HuH-7 (cell line): ENCODE data around the gene ACSL5.

Source experiments
- DNase-seq: peaks from one replicate; pipeline ENCODE4 v3.0.0; 2011; ENCODE audit warnings: low spot score

Gene ACSL5

DNA sequence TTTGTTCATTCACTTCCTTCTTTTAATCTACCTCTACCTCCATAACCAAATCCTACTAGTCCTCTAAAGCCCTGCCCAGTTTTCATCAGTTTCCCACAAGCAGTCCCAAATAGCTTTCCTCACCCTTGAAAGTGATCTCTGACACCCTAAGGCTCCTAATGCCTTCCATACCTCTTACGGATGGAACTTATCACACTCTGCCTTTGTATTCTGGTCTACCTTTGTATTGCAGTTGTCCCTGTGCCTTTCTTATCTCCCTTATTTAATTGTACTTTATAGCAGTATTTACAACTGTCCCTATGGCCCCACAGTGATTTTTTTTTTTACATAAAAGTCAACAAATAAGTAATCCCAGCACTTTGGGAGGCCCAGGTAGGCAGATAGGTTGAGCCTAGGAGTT is 33.8 kb downstream of the ACSL5 start:
- no peak for DNase-seq

DNA sequence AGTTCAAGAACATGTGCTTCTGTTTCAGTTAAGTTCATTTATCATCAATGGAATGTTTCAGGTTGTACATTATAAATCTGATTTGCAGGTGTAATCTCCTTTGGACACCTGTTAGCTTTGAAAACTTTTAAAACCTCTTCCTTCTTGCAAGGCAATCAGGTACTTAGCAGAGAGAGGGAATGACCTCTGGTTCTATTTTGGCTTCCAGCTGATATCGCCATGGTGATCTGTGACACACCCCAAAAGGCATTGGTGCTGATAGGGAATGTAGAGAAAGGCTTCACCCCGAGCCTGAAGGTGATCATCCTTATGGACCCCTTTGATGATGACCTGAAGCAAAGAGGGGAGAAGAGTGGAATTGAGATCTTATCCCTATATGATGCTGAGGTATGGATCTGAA is 35.4 kb downstream of the ACSL5 start:
- no peak for DNase-seq

DNA sequence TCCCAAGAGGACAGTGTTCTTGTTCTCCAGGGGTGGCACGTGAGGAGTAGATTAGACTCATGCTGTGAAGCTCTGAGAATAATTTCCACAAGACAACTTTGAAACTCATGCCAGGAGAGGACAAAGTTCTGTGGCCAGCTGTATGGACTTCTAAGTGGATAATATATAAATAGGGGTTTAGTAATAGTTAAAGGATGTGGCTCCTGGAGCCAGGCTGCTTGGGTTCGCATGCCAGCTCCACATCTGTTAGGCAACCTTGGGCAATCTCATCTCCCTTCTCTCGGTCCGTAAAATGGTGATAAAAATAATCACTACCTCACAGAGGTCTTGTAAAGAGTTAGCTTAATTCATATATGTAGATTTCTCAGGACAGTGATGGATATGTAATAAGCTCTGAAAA is 35.8 kb downstream of the ACSL5 start:
- no peak for DNase-seq

DNA sequence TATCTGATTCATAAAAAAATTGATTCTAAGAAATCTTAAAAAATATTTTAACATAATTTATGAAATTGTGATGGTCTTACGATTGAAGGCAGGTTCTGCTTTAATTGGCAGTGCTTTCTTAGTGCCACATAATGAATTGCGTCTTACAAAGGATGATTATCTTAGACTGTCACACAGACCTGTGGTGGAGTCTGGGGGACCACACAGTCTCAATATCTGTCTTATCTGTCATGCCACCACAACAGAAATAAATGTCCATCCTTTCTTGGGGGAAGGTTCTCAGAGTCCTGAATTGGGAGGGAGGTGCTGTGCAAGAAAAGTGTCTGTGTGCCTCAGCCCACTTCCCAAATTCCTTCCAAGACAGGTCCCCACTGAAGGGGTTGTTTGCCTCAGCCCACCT is 38.8 kb downstream of the ACSL5 start:
- no peak for DNase-seq

DNA sequence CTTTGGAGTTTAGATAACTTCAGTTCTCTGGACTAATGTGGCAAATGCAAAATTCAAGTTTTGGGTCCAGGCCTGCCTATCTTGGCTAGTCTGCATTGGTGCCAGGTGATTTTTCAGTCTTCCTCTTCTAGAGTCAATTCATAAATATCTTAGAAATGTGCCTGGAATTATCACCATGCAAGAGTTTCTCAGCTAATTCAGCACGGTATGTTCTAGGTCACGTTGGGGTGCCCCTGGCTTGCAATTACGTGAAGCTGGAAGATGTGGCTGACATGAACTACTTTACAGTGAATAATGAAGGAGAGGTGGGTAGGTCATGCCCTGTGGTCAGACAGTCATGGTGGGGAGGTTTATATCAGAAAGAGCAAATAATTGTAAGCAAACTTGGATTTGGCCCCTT is 47.8 kb downstream of the ACSL5 start:
- DNase-seq = no peak

DNA sequence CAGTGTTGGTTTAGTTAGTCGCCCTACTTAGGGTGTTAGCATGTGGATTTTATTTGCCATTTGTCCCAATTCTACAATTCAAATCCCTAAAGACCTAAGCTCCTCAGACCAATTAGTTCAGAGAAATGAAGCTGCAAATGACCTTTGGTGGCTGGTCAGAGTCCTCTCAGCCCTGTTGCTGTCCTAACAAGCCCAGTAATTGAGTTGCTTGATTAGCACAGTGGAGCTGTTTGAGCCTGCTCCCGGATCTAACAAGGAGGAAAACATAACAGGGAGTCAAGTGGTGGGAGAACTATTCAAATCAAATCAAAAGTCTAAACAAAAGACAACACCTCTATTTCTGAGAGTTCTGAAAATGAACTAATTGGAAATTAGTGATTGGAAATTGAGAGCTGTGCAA is 50.7 kb downstream of the ACSL5 start:
- DNase-seq = no peak

DNA sequence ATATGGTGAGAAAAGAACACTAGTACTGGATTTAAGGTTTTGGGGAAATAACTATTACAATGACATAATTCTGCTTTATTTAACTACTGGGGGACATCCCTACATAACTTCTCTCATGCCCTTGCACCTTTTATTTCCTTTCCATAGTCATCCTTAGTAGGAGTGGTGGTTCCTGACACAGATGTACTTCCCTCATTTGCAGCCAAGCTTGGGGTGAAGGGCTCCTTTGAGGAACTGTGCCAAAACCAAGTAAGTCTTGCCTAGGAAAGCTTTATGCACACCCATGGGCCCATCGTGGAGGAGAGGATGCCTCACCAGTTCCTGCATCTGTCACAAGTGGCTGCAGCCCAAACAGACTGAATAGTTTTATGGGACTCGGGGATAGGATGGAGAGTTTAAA is 52.2 kb downstream of the ACSL5 start:
- no peak for DNase-seq

DNA sequence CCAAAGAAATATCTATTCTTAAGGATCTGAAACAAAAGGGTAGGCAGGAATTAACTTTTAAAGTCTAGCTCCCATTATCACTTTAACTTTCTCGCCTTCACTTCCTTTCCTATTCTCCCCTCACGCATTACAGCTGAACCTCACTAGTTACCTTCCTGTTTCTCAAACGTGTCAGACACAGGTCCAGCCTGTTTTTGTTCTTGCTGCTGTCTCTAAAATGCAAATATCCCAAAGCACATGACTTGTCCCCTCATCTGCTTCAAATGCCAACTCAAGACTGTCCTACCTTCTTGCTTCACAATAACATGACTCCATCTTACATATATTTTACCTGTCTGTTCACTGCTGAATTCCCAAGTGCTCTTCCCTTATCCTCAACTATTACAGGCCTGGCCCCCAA is 55.2 kb downstream of the ACSL5 start:
- no peak for DNase-seq

DNA sequence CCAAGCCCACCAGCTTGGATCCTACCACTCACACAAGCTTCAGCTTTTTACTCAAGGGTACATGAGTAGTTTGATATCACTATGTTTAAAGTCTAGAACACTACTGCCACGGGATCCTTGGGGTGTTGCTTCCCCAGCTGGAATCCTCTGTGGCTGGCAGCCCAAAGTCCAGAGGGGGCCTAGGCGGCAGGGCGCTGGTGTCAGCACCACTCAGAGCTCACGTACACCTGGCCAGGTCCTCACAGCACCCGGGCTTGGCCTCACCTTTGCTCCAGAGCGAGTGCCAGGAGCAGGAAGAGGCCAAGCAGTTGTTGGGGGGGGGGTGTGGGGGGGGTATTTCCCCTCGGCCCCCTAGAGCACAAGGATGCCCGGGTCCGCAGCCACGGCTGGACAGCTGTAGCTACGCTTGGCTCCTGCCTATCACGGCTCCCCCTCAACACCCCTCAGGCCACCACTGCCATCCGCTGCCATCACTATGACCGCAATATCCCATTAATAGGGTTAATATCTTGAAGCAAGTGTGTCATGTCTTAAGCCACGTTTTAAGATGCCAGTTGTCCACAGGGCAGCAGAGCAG is 55.8 kb downstream of the ACSL5 start:
- DNase-seq = no peak

DNA sequence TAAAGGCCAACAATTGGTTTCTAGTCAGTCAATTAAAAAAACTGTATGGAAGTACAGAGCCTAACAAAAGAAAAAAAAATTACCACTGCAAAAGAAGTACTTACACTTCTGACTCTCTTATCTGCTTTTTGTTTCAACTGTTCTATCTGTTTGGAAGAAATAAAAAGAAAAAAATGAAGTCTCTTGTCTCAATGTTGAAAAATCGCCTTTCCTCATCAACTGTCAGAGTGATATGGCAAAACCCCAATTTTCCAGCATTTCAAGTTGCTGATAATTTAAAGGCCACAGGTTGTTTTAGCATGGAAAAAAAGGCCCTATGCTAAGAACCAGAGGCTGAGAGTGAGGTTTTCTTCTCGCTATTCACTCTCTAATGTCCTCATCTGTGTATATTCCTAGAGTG is 59.2 kb downstream of the ACSL5 start:
- DNase-seq = no peak

DNA sequence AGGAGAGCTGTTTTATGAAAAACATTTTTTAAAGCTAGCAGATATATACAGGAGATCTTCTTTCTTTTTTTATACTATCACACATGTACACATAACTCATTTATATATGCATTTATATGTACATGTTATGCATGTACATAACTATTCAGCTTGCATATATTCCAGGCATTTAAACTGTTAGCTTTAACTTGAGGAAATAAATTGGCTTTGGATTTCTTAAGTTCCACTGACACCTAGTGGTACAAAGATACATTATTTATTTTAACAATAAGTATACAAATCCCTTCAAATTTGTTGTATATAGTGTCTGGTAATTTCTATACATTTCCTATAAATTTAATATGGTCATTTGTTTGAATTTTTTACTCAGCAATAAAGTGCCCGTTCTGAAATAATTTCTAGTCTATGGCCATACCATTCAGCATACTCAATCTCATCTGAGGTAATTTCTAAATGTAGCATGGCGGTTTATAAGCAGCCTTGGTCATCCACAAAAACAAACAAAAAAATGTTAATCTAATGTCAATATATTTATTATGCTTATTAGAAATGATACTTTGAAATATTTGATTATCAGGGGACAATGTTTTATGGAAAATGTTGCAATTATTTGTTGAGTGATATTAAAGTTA is 61.2 kb downstream of the ACSL5 start:
- DNase-seq = peak; percentile 23

DNA sequence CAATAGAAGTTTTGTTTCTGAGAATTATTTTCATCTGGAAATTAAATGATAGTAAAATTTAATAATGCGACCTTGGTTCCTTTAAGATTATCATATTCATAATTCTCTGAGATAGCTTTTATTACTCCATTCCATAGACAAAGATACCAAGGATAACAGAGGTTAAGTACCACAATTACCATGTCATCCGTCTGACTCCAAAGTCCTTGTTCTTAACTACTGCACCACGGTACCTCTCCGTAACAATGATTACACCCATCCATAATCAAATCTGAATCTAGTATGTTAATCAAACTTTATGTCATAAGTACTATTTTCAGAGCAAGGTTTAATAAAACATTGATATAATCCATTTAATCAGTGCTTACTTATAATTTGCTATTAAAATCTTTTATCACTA is 64.4 kb downstream of the ACSL5 start:
- DNase-seq = no peak

DNA sequence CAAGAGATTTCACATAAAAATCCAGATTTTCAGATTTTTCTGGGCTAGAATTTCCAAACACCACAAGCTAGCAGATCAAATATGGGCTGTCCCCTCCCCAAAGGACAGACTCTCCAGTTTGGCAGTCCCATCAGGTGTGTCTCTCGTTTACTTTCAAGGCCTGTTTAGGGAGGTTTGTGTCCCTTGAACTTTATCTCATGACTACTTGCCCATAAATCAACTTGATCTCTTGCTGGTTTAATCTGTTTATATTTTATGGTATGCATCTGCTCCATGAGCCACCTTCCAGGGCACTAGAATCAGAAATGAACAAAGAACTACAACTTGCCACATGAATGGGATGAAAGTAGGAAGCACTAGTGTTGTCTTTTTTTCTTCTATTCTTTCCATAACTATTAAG is 67.6 kb downstream of the ACSL5 start:
- no peak for DNase-seq

DNA sequence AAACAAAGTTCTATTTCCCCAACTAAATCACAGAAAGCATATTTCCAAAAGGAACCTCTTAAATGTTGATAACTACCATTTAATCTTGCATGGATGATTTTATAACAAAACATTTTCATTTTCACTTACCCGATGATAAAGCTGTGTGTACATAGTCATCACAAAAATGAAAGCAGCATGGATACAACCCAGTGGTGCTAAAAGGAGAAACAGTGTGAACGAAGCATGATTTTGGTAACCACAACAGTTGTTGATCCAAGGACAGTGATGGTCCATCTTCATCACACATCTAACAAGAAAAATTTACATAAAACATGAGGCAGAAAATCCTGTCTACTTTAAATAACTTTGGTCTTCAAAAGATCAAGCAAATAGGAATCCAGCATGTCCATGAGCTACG is 68.1 kb downstream of the ACSL5 start:
- no peak for DNase-seq

DNA sequence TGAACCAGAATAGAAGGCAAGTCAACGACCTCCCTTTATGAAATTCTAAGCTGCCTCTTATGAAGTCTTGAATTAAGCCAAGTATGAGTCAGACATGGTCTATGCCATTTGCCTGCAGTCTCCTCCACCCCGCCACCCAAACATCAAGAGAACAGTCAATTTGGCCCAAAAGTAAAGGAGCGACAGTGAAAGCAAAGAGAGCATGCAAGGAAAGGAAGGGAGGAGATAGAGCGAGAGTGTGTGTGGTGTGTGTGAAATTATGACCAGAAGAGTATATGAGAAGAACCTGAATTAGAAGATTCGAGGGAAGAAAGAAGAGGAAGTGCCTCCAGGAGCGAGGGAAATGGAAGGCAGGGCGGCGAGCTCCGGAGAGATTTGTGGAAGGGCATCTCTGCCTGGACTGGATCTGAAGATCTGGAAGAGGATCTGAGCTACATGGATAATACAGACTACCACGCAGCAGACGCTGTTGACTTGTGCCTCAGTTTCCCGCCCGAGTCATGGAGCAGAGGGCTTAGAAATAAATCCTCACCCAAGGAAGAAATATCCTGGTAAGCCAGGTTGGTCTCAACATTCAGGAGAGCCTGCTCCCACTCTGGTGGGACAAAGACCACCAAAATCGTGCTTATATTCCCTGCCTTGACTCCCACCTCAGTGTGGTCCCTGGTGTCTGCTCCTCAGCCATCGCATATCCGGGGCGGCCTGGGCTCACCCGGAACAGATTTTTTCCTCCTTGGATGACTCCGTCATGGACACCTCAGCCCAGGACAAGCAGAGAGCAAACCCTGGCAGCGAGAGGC is 72.3 kb downstream of the ACSL5 start:
- DNase-seq = no peak

DNA sequence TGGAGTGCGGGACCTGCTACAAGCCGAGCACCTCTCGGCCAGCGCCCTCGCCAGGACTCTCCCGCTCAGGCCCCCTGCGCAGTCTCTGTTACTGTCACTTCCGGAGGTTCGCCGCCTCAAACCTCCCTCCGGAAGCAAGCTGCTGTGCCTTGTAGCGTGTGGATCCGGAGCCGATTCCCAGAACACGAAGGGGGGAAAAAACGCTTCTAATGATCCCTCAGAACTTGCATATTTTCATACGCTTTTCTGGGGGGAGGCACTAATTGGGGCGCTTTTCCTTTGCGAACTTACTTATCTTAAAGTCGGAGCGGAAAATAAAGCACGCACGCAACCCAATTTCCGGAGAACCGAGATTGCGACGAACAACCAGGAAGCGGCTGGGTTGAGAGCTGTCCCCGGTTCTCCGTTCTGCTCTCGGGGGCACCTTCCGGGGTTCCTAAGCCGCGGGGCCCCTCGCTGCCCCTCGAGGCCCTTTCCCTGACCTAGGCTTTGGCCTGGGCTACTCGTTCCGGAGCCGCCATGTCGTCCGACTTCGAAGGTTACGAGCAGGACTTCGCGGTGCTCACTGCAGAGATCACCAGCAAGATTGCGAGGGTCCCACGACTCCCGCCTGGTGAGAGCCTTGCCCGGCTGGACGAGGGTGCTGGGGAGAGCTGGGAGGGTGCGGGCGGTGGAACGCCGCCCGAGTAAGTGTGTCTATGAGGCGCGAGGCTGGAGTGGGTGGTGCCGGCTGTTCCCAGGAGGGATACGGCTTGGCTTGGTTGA is 73.1 kb downstream of the ACSL5 start, which contains the start of the genes VTI1A and ZDHHC6:
Gene VTI1A (plus strand): TSS at position 361 of the 765 bp plus-strand sequence. CDS start 159 bp downstream, at position 520.
Gene ZDHHC6 (minus strand): TSS at position 60 of the 765 bp plus-strand sequence. CDS start 1,478 bp downstream, outside the sequence.
- DNase-seq = peak; percentile 78

DNA sequence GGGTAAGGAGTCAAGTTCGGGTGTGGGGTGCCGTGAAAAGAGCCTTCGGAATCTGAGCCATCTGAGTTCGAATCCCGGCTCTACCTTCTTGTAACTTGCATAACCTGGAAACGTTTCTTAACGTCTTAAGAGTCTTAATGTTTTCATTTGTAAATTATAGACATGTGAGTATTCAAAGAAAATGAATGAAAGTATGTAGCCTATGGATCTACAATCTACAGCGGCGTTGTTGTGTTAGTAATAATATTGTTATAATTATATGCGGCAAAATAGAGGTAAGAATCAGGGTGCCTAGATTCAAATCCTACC is 73.7 kb downstream of the ACSL5 start:
- DNase-seq = no peak

DNA sequence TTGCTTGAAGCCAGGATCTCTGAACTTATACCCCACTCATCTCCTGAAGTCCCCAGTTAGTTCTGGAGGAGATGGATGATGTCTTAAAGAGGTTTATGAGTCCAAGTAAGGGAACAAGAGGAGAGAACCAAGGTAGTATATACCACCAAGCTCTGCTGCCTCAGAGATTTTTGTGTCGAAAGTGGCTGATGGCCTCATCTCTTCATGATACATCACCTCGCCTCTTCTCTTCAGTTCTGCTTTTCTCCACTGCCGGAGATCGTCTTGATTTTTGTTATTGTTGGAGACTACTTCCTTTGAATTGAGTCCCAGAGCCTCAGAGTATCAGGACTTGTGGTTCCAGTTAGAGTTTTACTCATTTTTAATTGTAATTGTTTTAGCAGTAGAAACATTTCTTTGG is 75.0 kb downstream of the ACSL5 start:
- DNase-seq = no peak

DNA sequence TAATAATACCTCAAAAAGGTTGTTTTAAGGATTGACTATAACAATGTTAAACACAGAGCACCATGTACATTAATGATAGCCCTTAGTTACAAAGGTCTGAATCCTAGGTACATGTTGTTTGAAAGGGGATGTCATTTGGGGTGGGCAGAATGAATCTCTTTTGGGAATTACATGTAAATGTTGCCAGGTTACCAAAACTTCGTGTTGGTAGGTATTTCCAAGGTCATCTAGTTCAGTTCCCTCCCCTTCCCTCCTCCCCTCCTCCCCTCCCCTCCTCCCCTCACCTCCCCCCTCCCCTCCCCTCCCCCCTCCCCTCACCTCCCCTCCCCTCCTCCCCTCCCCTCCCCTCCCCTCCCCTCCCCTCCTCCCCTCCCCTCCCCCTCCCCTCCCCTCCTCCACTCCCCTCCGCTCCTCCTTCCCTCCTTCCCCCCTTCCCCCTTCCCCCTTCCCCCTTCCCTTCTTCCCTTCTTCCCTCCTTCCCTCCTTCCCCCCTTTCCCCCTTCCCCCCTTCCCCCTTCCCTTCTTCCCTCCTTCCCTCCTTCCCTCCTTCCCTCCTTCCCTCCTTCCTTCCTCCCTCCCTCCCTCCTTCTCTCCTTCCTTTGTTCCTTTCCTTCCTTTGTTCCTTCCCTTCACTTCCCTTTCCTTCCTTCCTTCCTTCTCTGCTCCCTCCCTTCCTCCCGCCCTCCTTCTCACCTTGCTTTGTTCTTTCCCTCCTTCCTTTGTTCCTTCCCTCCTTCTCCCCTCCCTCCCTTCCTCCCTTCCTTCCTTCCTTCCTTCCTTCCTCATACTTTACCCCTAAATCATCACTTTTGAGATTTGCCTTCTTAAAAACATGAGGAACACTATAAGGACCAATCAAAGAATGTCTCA is 81.2 kb downstream of the ACSL5 start:
- no peak for DNase-seq

DNA sequence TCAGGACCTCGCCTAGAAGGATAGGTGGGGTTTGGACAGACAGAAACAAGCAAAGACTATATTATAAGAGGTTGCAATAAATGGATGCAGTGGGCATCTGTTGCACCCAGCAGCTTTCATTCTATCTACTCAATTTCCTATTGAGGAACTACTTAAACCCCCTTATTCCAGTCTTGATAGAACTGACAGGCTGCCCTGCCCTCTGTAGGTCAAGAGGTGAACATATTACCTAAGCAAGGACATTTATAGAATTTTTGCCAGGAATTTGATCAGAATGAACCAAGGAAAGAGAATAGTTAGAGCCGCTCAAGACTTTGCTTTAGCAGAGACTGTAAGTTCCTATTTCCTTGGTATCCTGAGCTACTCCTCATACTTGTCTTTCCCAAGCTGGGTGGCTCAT is 82.6 kb downstream of the ACSL5 start:
- DNase-seq = peak; percentile 20

DNA sequence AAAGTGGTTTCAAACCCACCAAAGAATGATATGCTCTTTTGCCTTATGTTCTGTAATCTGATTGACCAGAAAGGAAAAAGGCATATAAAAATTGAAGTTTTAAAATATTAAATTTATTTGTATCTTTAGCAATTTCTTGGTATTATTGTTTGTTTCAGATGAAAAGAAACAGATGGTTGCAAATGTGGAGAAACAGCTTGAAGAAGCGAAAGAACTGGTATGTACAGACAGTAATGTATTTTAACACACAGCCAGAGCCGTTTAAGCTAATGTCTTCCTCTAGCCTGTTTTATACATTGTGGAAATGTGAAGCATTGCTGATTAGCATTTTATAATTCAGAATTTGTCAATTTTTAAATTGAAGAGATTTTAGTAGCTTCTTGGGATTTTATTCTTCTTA is 86.5 kb downstream of the ACSL5 start:
- DNase-seq = no peak
